Measurements from ENCODE around the gene EFCAB8.
"Not testable (repeated sequence)": the region's sequence is repeated elsewhere in the genome, so short reads cannot be mapped to it uniquely, and the experiment has no call there.

Gene EFCAB8

DNA sequence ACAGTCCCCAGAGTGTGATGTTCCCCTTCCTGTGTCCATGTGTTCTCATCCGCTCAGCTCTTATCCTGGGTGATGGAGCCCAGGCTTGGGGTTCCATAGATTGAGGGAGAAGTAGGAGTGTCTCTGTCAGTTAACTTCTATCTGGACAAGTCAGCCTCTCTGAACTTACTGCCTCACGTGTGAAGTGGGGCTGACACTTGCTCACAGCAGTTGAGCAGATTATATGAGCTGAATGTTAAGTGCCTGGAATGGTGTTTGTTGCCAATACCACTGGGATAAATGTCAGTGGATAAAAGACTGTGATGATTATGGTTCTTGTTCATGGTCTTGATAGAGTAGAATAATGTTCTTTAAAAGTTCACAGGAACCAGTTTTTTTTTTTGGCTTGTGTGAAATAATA is 17.1 kb upstream of the EFCAB8 start:
- no peak for DNase-seq

DNA sequence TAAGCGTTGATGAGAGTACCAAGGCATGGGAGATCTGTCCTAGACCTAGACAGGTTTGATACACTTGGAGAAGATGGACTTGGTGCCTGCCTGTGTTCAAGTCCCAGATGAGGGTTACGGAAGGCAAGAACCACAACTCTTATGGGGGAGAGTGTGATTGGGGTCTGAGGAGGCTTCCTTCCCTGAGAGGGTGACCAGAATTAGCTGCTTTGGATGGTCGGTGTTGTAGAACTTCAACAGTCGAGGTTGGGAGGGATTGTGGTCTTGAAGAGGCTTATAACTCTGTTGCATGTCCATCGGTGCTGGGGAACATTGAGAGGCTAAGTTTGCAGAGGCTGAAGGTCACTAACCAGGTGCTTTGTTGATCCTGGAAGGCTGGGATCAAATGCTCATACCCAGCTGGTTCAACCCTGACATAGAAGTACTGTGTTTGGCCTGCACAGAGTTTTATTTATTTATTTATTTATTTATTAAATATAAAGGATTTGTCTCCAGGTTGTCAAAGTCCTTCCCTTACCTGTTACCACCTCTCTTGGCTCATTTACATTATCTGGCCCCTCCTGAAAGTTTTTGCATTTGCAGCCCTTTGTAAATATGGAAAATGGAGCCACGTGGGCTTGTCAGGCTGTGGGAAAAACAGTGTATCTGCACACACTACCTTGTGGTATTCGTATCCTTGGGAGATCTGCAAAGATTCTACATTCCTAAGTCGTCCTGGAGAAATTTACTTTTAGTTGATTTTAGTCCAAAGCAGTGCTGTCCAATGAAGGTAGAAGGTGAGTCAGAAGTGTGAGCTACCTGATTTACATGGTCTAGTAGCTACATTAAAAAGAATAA is 15.8 kb upstream of the EFCAB8 start:
- DNase-seq = no peak

DNA sequence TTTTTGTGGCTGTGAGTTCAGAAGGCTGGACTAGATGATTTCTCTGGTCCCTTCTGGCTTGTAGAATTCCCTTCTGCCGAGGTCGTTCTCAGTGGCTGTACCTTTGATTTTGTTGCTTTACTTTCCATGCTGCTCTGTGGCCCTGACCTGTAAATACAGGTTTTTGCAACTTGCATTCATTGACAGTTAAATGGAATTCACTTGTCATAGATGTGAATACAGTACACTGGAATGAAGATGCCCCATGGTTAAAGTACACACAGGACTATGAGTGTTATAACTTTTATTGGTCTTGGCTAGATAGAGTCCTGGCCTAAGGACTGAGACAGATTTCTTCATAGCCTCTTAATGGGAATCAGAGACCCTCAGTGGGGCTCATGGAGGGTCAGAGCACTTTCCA is 12.9 kb upstream of the EFCAB8 start:
- DNase-seq = no peak

DNA sequence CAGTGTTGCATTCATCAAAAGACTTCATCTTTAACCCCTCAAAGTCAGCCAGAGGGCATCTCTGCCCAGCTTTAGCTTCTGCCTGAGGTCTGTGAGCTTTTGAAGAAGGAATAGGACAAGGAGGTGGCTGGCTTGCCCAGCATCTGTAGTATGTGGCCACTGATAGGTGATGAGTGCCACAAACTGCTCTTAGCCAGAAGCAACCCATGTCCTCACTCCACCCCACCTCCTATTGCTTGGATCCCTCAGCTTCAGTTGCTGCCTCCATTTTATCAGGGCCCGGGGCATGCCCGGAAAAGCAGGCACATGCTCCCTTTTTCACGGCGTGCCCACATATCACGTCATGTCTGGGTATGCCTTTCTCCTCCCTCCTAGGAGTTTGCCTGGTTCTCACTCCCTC is 11.9 kb upstream of the EFCAB8 start:
- DNase-seq = no peak

GRCh38 chr20:32847964-32848363 is 10.8 kb upstream of the EFCAB8 start:
- no peak for DNase-seq

- no peak for DNase-seq
Measured at GRCh38 chr20:32848846-32849245, 9.9 kb upstream of the EFCAB8 start.

DNA sequence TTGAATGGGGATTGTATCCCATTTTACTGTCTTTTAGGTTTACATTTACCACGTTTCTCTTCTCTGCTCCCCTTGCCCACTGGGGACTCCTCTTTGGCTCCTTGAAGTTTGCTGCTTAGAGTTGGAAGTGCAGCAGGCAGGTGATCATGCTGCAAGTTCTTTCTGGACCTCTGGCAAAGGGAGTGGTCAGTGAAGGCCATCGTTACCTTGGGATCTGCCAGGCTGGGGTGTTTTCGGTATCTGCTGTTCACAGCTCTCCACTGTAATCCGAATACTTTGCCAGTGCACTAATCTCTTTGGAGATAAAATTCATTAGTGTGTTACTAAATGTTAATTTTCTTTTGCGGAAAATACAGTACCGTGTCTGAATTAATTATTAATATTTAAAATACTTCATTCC is 9.1 kb upstream of the EFCAB8 start:
- DNase-seq = no peak

- no peak for DNase-seq
Measured at GRCh38 chr20:32855387-32855786, 3.3 kb upstream of the EFCAB8 start.

DNA sequence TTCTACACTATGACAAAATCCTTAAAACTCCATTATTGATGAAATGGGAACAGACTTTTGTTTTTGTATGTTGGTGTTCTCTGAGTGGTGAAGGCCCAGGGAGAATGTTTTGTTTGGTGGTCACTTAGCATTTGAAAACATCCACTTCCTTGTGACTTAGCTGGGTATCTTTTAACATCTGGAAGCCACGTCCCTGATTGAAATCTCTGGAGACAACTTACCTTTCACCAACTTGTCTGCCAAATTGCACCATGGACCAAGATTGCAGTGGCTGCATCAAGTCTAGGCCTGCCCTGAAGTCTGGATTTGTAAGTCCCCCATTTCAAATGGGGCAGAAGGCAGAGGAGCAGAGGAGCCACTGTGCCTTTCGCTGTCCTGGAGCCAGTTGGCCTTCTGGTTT is 534 bp upstream of the EFCAB8 start:
- DNase-seq = no peak

DNA sequence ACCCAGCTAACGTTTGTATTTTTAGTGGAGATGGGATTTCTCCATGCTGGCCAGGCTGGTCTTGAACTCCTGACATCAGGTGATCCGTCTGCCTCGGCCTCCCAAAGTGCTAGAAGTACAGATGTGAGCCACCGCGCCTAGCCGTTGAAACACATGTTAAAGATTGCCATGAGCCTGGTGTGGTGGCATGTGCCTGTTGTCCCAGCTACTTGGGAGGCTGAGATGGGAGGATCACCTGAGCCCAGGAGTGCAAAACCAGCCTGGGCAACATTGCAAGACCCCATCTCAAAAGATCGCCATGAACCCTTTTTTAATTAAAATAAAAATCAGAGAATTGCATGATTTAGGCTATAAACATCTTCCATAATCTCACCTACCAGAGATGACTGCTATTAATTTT is 2.7 kb downstream of the EFCAB8 start:
- no peak for DNase-seq

DNA sequence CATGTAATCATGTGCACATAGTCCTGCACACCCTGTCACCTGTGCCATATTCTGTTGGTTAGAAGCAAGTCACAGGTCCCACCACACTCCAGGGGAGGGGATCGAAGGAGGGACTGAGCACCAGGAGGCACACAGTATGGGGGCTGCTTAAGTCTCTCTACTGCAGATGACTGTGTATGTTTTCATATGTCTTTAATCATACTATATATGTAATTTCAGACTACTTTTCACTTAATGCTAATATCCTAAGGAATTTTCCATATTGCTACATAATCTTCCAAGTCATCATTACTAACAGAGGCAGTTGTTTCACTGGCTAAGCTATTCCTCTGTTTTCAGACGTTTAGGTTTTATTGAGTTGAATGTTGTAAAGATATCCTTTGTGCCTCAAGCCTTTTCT is 10.8 kb downstream of the EFCAB8 start:
- no peak for DNase-seq

GRCh38 chr20:32870526-32870925 is 11.8 kb downstream of the EFCAB8 start:
- not testable (repeated sequence) for DNase-seq

- no peak for DNase-seq
Measured at GRCh38 chr20:32870985-32871384, 12.3 kb downstream of the EFCAB8 start.

GRCh38 chr20:32871627-32872160 is 13.0 kb downstream of the EFCAB8 start:
- no peak for DNase-seq

GRCh38 chr20:32872266-32872665 is 13.5 kb downstream of the EFCAB8 start:
- DNase-seq = no peak

GRCh38 chr20:32875673-32876072 is 16.9 kb downstream of the EFCAB8 start:
- no peak for DNase-seq

DNA sequence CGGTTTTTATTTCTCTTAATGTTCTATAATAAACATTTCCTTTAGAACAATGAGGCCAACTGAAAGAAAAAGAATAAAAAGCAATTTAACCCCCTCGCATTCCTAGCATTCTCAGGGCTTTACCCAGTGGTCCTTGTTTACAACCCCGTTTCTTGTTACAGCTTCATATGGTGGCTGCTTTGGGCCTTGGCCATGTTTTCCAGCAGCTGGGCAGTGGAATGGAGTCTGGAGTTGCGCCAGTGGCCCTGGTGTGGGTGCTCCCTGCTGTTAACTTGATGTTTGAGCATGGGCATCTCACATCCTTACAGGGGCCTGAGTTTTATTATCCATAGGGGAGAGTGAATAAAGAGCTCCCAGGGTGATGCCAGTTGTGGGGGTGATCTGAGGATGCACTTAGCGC is 18.8 kb downstream of the EFCAB8 start:
- DNase-seq = no peak

DNA sequence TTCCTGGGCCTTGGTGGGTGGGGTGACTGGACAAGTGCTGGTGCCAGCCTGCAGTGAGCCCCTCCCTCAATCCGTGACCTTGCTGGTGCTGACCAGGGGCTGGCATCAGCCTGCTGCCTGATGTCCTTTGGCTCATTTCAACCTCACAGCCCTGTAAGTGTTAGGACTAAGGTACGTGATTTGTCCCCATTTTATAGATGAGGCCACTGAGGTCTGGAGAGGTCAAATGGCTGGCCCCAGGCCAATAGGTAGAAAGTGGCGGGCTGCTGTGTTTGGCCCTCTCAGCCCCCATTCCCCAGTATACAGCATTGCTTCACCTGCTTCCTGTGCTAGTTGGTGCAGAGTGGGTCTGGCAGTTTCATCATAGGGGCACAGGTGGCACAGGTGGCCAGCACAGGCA is 20.1 kb downstream of the EFCAB8 start:
- DNase-seq = no peak

DNA sequence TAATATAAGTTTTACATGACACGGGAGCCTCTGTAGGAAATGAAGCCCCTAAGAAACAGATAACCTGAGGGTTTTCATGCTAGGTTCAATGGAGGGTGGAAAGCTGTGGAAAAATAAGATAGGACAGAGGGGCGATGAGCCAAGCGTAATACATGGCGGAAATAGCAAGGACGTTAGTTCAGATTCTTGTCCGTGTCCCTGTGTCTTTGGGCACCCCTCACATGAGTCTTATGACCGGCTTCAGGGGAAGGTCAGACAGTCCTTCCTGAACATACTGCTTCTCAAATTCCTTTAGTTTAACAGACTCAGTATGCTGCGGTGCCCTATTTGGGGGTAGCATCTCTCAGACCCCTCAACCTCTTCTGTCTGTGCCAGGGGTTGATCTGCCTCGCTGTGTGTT is 20.8 kb downstream of the EFCAB8 start:
- no peak for DNase-seq

DNA sequence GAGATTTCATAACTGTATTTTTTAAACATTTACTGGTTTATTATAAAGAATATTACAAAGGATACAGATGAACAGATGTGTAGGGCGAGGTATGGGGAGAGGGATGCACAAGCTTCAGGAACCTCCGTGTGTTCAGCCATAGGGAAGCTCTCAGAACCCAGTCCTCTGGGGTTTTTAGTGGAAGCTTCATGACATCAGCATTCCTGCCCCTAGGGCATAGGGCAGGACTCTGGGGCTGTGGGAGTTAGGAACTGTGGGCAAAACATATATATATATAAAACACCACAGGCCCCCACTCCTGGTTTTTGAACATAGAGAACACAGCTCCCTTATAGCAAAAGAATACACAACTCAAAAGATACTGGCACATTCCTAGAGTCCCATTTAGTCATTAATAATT is 21.9 kb downstream of the EFCAB8 start:
- no peak for DNase-seq

- no peak for DNase-seq
Measured at GRCh38 chr20:32883081-32883480, 24.4 kb downstream of the EFCAB8 start.

- no peak for DNase-seq
Measured at GRCh38 chr20:32885185-32885584, 26.5 kb downstream of the EFCAB8 start.

DNA sequence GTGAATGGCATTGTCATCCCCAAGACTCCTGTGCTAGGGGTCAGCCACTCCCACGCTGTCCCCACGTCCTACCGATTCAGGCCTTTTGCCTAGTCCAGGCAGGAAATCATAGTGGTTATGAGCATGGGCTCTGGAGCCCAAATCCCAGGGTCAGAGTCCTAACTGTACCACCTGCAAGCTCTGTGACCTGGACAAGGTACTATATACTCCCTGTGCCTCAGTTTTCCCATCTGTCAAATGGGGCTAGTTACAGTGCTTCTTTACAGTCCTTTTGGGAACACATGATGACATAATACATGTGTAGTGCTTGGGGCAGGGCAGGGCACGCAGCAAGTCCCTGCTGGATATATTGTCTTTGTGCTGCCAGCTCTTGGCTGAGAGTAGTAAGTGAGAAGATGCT is 27.2 kb downstream of the EFCAB8 start:
- no peak for DNase-seq

DNA sequence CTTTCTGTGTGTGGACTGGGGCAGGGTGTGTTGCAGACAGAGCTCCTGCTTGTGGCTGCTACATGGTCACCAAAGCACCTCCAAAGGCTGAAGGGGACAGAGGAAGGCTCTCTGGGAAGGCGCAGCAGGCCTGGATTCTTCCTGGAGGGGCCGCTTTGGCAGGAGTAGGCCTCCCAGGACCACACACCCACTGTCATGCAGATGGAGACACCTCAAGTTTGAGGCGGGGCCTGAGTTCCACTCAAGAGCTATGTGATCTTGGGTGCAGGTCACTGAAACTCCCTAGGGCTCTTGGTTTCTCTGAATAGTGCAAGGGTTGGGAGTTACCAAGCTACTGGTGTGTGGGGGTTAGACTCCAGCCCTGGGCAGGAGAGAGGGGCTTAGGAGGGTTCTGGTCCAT is 27.9 kb downstream of the EFCAB8 start:
- DNase-seq = no peak

DNA sequence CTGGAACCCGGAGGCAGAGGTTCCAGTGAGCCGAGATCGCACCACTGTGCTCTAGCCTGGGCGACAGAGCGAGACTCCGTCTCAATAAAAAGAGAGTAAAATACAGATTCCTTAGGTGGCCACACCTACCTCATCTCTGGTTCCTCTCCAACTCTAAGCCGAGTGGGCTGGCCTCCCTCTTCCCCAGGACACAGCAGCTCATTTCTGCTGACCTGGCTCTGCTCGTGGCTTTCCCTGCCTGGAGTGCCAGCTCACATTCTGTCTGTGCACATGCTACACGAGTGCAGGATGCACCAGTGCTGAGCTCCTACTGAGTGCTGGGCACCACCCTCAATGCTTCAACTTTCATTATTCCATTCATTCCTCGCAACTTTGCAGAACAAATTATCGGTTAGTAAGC is 28.8 kb downstream of the EFCAB8 start:
- DNase-seq = no peak
